GM10266 (cell line): ENCODE data around the gene PPME1.

Experiments
- DNase-seq: peaks from one replicate; pipeline ENCODE4 v3.0.0; 2012; ENCODE audit errors: extremely low spot score
- CTCF ChIP-seq: IDR thresholded peaks from 2 replicates; pipeline ENCODE4 v1.5.1; 2012; ENCODE audit warnings: mild to moderate bottlenecking, low read depth; ENCODE audit not compliant: control insufficient read depth, insufficient read depth; ENCODE audit errors: missing control alignments

The PPME1 gene

GRCh38 chr11:74262725-74263124 lies 91.6 kb downstream of the PPME1 start:
- no peak for DNase-seq
- TF ChIP-seq CTCF: no peak

DNA sequence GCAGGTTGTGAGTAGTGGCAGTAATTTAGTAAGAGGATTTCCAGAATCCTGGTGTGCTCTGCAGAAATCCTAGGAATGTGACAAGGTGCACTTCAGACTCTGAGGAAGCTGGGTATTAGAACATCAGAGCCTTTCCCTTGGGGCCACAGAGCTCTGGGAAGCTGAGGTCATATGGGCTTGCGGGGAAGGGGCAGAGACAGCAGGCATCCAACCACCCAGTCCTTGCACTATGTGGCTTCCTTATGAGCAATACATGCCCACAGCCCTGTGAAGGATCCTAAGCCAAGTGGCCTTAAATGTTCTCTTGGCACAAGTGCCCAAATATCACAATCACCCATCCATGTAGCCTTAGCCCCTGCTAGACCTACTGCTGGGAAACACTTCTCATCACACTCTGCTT lies 94.2 kb downstream of the PPME1 start:
- DNase-seq: no peak
- TF ChIP-seq CTCF: no peak

DNA sequence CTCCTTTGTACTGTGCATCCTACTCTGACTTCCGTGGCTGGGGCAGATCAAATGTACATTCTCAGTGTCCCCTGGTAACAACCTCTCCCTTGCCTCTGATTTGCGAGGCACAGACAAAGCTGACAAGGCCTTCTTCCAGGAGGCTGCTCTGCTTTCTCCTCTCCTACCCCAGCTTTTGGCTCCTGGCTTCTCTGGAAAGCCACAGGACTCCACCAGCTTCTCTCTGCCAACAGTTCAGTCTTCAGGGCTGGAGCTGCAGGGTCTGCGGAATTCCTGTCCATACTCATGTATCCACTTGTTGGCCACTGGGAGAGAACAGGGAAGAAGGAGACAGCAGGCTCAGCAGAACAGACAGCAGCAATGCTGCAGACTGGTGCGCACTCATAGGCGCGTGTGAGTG lies 95.9 kb downstream of the PPME1 start:
- no peak for TF ChIP-seq CTCF
- DNase-seq: no peak

DNA sequence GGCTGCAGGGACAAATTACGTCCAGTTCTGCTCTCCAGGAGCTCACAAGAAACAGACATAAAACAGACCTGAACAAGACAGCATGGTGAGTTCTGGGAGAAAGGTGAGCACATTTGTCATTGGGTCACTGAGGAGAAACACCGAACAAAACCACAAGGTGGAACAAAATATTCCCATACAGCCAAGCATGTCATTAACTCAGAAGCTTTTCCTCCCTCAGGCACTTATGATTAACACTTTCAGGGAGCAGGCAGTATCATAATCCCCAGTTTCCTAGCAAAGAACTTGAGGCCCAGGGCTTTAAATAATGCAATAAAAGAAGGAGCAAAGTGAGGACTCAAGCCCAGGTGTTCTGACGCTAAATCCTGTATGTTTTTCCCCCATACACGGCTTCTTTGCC lies 97.4 kb downstream of the PPME1 start:
- TF ChIP-seq CTCF: no peak
- DNase-seq: no peak

DNA sequence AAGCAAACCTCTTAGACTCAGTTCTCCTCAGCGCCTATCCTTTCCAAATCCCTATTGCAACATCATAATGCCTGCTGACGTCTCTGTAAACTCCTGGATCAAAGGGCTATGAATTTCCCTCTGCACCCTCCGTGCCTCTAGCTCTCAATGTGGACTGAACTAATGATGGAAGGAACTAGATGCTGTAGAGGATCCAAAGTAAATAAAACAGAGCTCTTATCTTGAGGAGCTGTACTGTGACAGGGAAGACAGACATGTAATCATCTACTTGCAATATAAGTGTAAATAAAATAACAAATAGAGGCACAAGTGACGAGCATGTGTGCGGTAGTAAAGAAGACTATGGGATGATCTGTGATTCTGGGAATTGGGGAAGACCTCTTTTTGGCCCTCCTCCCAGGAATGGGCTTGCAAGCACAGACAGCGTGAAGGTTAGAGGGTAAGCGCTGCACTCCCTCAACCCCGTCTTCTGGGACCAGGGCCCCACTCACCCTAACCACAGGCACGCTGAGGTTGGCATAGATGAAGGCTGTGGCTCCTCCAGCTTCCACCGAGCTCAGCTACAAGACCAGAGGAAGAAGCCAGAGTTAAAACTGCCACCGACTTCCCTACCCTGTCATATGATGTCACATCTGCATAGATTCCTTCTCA lies 98.2 kb downstream of the PPME1 start:
- no peak for TF ChIP-seq CTCF
- DNase-seq: no peak

DNA sequence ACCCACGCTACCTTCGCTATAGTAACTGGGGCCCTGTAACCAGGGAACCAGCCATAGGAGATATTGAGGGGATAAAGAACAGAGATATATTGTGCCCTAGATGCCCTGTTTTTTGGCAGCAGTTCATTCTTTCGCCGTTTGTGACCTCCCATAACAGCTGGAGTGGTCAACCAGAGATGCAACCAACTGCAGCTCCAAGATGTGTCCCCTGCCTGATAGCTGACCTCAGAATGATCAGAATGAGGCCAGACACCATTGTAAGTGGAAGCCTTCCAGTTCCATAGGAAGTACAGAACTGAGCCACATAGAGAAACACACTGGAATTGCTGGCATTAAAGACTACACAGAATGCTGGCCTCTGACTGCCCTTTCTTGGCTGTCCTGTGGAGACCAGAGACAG lies 101.2 kb downstream of the PPME1 start:
- no peak for TF ChIP-seq CTCF
- DNase-seq: no peak

DNA sequence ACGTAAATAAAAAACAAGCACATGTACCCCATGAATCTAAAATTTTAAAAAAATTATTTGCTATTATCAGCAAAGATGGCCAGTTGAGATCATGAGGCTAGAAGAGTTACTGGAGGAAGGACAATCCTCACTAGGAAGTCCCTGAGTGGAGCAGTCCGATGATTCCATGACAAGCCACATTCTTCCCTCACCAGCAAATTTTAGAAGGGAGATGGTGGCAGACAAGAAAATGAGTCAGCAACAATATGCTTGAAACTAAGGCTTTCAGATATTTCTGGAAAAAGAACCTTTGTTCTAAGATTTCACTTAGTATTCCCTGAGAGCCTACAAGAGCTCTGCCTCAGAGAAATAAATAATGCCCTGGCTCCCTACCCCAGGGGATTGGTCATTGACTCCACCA lies 105.5 kb downstream of the PPME1 start:
- no peak for TF ChIP-seq CTCF
- no peak for DNase-seq
